SK-N-MC (cell line): Measurements from ENCODE around the gene ISYNA1.
A peak's percentile ranks its signal among the peaks of the same experiment; 100 is the strongest.

ENCODE experiments used
- DNase-seq: peaks from one replicate; pipeline ENCODE4 v3.0.0-alpha.2; 2011; ENCODE audit warnings: low read depth, low spot score
- H3K27ac ChIP-seq: fragments of 200-600 bp; sonication (generic); 2 replicates; pipeline ENCODE4 v1.5.1; 2016; ENCODE audit warnings: mixed run types
- H3K36me3 ChIP-seq: fragments of 200-600 bp; sonication (generic); 2 replicates; pipeline ENCODE4 v1.6.1; 2017; ENCODE audit warnings: antibody characterized with exemption, low read length, mixed read lengths; ENCODE audit not compliant: insufficient read depth
- H3K4me3 ChIP-seq: fragments of 200-600 bp; sonication (generic); 2 replicates; pipeline ENCODE4 v1.5.1; 2016
- H3K9ac ChIP-seq: fragments of 200-600 bp; sonication (generic); 2 replicates; pipeline ENCODE4 v1.8.0; 2017; ENCODE audit warnings: mixed run types, mixed read lengths; ENCODE audit not compliant: insufficient read length
- H3K9me3 ChIP-seq: fragments of 200-600 bp; sonication (generic); 2 replicates; pipeline ENCODE4 v1.6.1; 2017; ENCODE audit warnings: low read depth, mild to moderate bottlenecking, antibody characterized with exemption, low read length, moderate library complexity, mixed read lengths
- EZH2 ChIP-seq: fragments of 200-600 bp; sonication (generic); IDR thresholded peaks from one replicate; pipeline ENCODE4 v1.6.1; 2017; ENCODE audit warnings: antibody characterized with exemption
- FOXP2 ChIP-seq: optimal IDR thresholded peaks from 2 replicates; pipeline ENCODE3; 2011; ENCODE audit warnings: mild to moderate bottlenecking, moderate library complexity; ENCODE audit not compliant: insufficient read depth; ENCODE audit errors: extremely low read length, control extremely low read depth
- POLR2AphosphoS5 ChIP-seq: IDR thresholded peaks from 2 replicates; pipeline ENCODE4 v1.6.1; 2012; ENCODE audit warnings: mild to moderate bottlenecking, low read depth, low read length, borderline replicate concordance

ISYNA1 gene

GRCh38 chr19:18423258-18424020 is 14.5 kb downstream of the ISYNA1 start:
- no peak overlapping the region for H3K9ac ChIP-seq
- no peaks in the 10 kb centered on the region for H3K9me3 ChIP-seq
- no peak for TF ChIP-seq EZH2
- TF ChIP-seq FOXP2 = no peak
- no peak for TF ChIP-seq POLR2AphosphoS5
- DNase-seq = no peak
- no peak overlapping the region for H3K4me3 ChIP-seq
- H3K27ac ChIP-seq = no peak overlapping the region
- H3K36me3 ChIP-seq = no peaks in the 10 kb centered on the region; the same call in 1 of the 2 replicates

- Histone ChIP-seq H3K4me3 (no peak overlapping the region), H3K36me3 (no peaks in the 10 kb centered on the region; the same call in 1 of the 2 replicates), H3K27ac (no peak overlapping the region), H3K9me3 (no peaks in the 10 kb centered on the region), H3K9ac (no peak overlapping the region)
- TF ChIP-seq EZH2 = no peak
- TF ChIP-seq FOXP2 = no peak
- TF ChIP-seq POLR2AphosphoS5 = no peak
- DNase-seq = no peak
These were observed 15.3 kb downstream of the ISYNA1 start for GRCh38 chr19:18422530-18423191.

- H3K9me3 ChIP-seq = no peaks in the 10 kb centered on the region
- DNase-seq = no peak
- H3K4me3 ChIP-seq = peak overlapping the region; percentile 87
- H3K9ac ChIP-seq = no peak overlapping the region
- no peaks in the 10 kb centered on the region; the same call in 1 of the 2 replicates for H3K36me3 ChIP-seq
- peak overlapping the region; percentile 46; the same call in 1 of the 2 replicates for H3K27ac ChIP-seq
- TF ChIP-seq EZH2 = no peak
- no peak; the same call in 1 of the 2 replicates for TF ChIP-seq POLR2AphosphoS5
- no peak for TF ChIP-seq FOXP2
These were observed 16.5 kb downstream of the ISYNA1 start for GRCh38 chr19:18421371-18421959.

GRCh38 chr19:18420930-18421329 is 17.0 kb downstream of the ISYNA1 start:
- DNase-seq = no peak
- Histone ChIP-seq H3K9me3 (no peaks in the 10 kb centered on the region), H3K9ac (peak overlapping the region; percentile 92), H3K27ac (peak overlapping the region; percentile 46; the same call in 1 of the 2 replicates), H3K36me3 (no peaks in the 10 kb centered on the region; the same call in 1 of the 2 replicates), H3K4me3 (peak overlapping the region; percentile 87)
- TF ChIP-seq EZH2 = no peak
- TF ChIP-seq POLR2AphosphoS5 = no peak
- TF ChIP-seq FOXP2 = no peak

- Histone ChIP-seq H3K4me3 (peak overlapping the region; percentile 87), H3K36me3 (no peaks in the 10 kb centered on the region; the same call in 1 of the 2 replicates), H3K27ac (peak overlapping the region; percentile 57; the same call in 1 of the 2 replicates), H3K9ac (peak overlapping the region; percentile 92), H3K9me3 (no peaks in the 10 kb centered on the region)
- TF ChIP-seq POLR2AphosphoS5 (no peak), FOXP2 (no peak), EZH2 (no peak)
- no peak for DNase-seq
These were observed 18.1 kb downstream of the ISYNA1 start for GRCh38 chr19:18419699-18420460.

GRCh38 chr19:18419195-18419698 is 18.7 kb downstream of the ISYNA1 start, which contains the start of gene SSBP4:
Gene SSBP4 (plus strand): TSS chr19:18419398. CDS start chr19:18419649, 251 bp downstream.
- H3K9me3 ChIP-seq = no peaks in the 10 kb centered on the region
- no peaks in the 10 kb centered on the region; the same call in 1 of the 2 replicates for H3K36me3 ChIP-seq
- peak within 1 kb of the TSS; percentile 92 for H3K9ac ChIP-seq
- peak within 1 kb of the TSS; percentile 99 for H3K27ac ChIP-seq
- TF ChIP-seq EZH2 (no peak), FOXP2 (no peak), POLR2AphosphoS5 (no peak)
- DNase-seq = no peak
- peak within 1 kb of the TSS; percentile 87 for H3K4me3 ChIP-seq

- Histone ChIP-seq H3K36me3 (no peaks in the 10 kb centered on the region; the same call in 1 of the 2 replicates), H3K9ac (peak overlapping the region; percentile 5), H3K4me3 (peak overlapping the region; percentile 87), H3K27ac (peak overlapping the region; percentile 99), H3K9me3 (no peaks in the 10 kb centered on the region)
- TF ChIP-seq POLR2AphosphoS5 = no peak
- no peak for DNase-seq
These were observed 19.3 kb downstream of the ISYNA1 start for GRCh38 chr19:18418483-18419194.
